GM18861 (cell line): ENCODE data around the gene NFIC.

ENCODE experiments used
- ATAC-seq: cut with Tn5 transposase; IDR thresholded peaks from one replicate; pipeline ENCODE4 v1.9.1; 2021; ENCODE audit not compliant: unreplicated experiment

Gene NFIC

GRCh38 chr19:3464587-3465235 is 98.3 kb downstream of the NFIC start:
- no peak for ATAC-seq

GRCh38 chr19:3465552-3465951 is 99.2 kb downstream of the NFIC start:
- no peak for ATAC-seq

GRCh38 chr19:3466635-3467034 is 100.3 kb downstream of the NFIC start:
- ATAC-seq: no peak

- no peak for ATAC-seq
These were observed 101.2 kb downstream of the NFIC start for GRCh38 chr19:3467437-3468198.

- ATAC-seq: no peak
These were observed 101.8 kb downstream of the NFIC start for GRCh38 chr19:3468211-3468610.

- no peak for ATAC-seq
These were observed 103.5 kb downstream of the NFIC start for GRCh38 chr19:3469638-3470499.

GRCh38 chr19:3470500-3471128 is 104.2 kb downstream of the NFIC start:
- no peak for ATAC-seq

GRCh38 chr19:3471954-3472655 is 105.7 kb downstream of the NFIC start:
- no peak for ATAC-seq

- no peak for ATAC-seq
These were observed 107.6 kb downstream of the NFIC start for GRCh38 chr19:3474010-3474409.

- ATAC-seq: no peak
These were observed 108.2 kb downstream of the NFIC start for GRCh38 chr19:3474614-3475013.

GRCh38 chr19:3475449-3475848 is 109.1 kb downstream of the NFIC start:
- ATAC-seq: no peak

GRCh38 chr19:3476830-3477229 is 110.4 kb downstream of the NFIC start:
- ATAC-seq: no peak

- ATAC-seq: no peak
These were observed 111.1 kb downstream of the NFIC start for GRCh38 chr19:3477506-3477905.

- ATAC-seq: no peak
These were observed 111.6 kb downstream of the NFIC start for GRCh38 chr19:3477951-3478350.

- ATAC-seq: no peak
These were observed 112.2 kb downstream of the NFIC start for GRCh38 chr19:3478409-3479176.

- no peak for ATAC-seq
These were observed 112.9 kb downstream of the NFIC start for GRCh38 chr19:3479177-3479833.

GRCh38 chr19:3479834-3480215 is 113.4 kb downstream of the NFIC start:
- no peak for ATAC-seq

- no peak for ATAC-seq
These were observed 114.2 kb downstream of the NFIC start, which contains the start of gene SMIM24 for GRCh38 chr19:3480383-3481091. SMIM24 (minus strand) TSS chr19:3480525; CDS start chr19:3480463, 62 bp downstream.
